CD4-positive, alpha-beta T cell (primary cell): ENCODE results near the gene TCN2. TPM values are rescaled to one million over a fixed set of nuclear protein-coding genes. Genes with fewer than 3 reads are reported as not detected.

ENCODE experiments used
- ATAC-seq: fragments of 200-7000 bp; cut with Tn5 transposase; one replicate; pipeline ENCODE4 v1.10.0; 2022; ENCODE audit warnings: mild to moderate bottlenecking; ENCODE audit not compliant: poor library complexity
- CTCF ChIA-PET: fragments of 350-600 bp; sonication (Branson Sonifier 250); formaldehyde crosslinking; loops from one replicate; lab custom pipeline; 2021; ENCODE audit warnings: antibody characterized with exemption, inconsistent platforms; lab: Charles Lee
- POLR2A ChIA-PET: fragments of 350-600 bp; sonication (Branson Sonifier 250); formaldehyde crosslinking; loops from one replicate; lab custom pipeline; 2021; ENCODE audit warnings: antibody characterized with exemption, inconsistent platforms; lab: Charles Lee
- DNase-seq, 14 experiments: peaks; one replicate each; pipeline ENCODE4 v3.0.0-alpha.2; 2013 to 2020; ENCODE audit warnings: mixed read lengths in 2 of 14
- H3K27ac ChIP-seq, 2 donors: one replicate each; pipeline versions ENCODE4 v1.5.1 to v1.7.0; 2013; ENCODE audit warnings: low read length in 2 of 2, low read depth in 1 of 2, mild to moderate bottlenecking in 1 of 2
- H3K27me3 ChIP-seq, 2 experiments: 1 replicate in 1 of 2; 2 replicates in 1 of 2; pipeline versions ENCODE4 v1.6.1 to v1.7.0; 2013; ENCODE audit warnings: low read length in 2 of 2, control low read depth in 1 of 2, mild to moderate bottlenecking in 1 of 2, moderate library complexity in 1 of 2; ENCODE audit not compliant: insufficient read depth in 2 of 2, control insufficient read depth in 1 of 2
- H3K36me3 ChIP-seq: one replicate; pipeline ENCODE4 v1.6.1; 2013; ENCODE audit warnings: low read length, control low read depth; ENCODE audit not compliant: insufficient read depth
- H3K4me1 ChIP-seq: one replicate; pipeline ENCODE4 v1.6.1; 2013; ENCODE audit warnings: low read length, control low read depth; ENCODE audit not compliant: insufficient read depth
- H3K4me3 ChIP-seq: one replicate; pipeline ENCODE4 v1.5.1; 2013; ENCODE audit warnings: mild to moderate bottlenecking, low read length, moderate library complexity
- H3K9me3 ChIP-seq, 2 experiments: 1 replicate in 1 of 2; 2 replicates in 1 of 2; pipeline versions ENCODE4 v1.6.1 to v1.7.0; 2013; ENCODE audit warnings: low read length in 2 of 2, mild to moderate bottlenecking in 2 of 2, control low read depth in 1 of 2, moderate library complexity in 1 of 2; ENCODE audit not compliant: control insufficient read depth in 1 of 2, insufficient read depth in 1 of 2
- H3K27ac Mint-ChIP-seq: one replicate; pipeline ENCODE4 v1.8.0; 2020; ENCODE audit warnings: mixed read lengths
- H3K27me3 Mint-ChIP-seq: one replicate; pipeline ENCODE4 v1.8.0; 2021; ENCODE audit warnings: mixed read lengths
- H3K36me3 Mint-ChIP-seq: one replicate; pipeline ENCODE4 v1.8.0; 2021; ENCODE audit warnings: low read depth, mixed read lengths
- H3K4me1 Mint-ChIP-seq: one replicate; pipeline ENCODE4 v1.8.0; 2021; ENCODE audit warnings: low read depth, mixed read lengths
- H3K4me3 Mint-ChIP-seq: one replicate; pipeline ENCODE4 v1.8.0; 2020; ENCODE audit warnings: mild to moderate bottlenecking, mixed read lengths
- H3K9me3 Mint-ChIP-seq: one replicate; pipeline ENCODE4 v1.8.0; 2020; ENCODE audit warnings: mixed read lengths
- intact Hi-C, 2 experiments: fragments of 100-400 bp; cut with DNase I in 1 of 2; cut with micrococcal nuclease in 1 of 2; formaldehyde crosslinking; loops; one replicate each; pipeline versions ENCODE4 v1.15.1 to v1.9.0; 2023 to 2025; cut with DNase I, micrococcal nuclease
- total RNA-seq, 174 experiments: library from RNA in 2 of 174; stranded (reverse) in 2 of 174; gene quantifications; one replicate each; pipeline ENCODE4 v1.2.3 and lab custom pipeline; 2021 to 2026
- TF ChIP-seq, protein P1 (sequence below): fragments of 200-600 bp; IDR thresholded peaks from one replicate; pipeline ENCODE4 v1.8.0; 2022; ENCODE audit warnings: antibody characterized with exemption, mild to moderate bottlenecking

The TCN2 gene
- total RNA-seq, 2 experiments from 2014 or later: 0.52 to 0.53 TPM

DNA sequence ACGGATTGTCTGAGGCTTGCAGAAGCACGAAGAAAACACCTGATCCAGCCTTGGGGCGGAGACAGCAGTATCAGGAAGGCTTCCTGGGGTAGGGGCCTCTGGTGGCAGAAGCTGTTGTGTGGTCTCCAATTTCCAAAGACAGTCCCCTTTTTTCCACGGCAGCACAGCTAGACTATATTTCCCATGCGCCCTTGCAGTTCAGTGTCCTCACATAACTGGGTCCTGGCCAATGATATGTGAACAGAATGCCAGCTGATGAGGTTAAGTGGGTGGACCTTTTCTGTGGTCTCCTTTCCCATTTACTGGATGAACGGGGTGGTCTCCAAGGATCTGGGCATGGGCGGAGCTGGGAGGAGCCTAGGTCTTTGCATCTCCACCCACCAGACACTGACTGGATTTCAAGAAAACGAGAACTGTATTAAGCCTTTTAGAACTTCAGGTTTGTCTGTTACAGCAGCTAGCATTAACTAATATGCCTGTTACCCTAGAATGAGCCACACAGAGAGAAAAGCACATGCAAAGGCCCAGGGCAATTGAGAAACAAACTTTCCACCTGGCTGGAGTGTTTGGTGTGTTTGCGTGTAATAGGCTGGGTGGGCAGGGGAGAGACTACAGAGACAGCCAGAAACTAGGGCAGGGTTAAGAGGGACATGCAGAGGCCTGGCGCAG lies 38.7 kb upstream of the TCN2 start:
- H3K27ac ChIP-seq: no peak overlapping the region
- H3K27me3 ChIP-seq: peaks cover 0 to 4% of the 10 kb centered on the region in 2 experiments
- H3K27me3 Mint-ChIP-seq: no peaks in the 10 kb centered on the region
- TF ChIP-seq, protein P1, sequence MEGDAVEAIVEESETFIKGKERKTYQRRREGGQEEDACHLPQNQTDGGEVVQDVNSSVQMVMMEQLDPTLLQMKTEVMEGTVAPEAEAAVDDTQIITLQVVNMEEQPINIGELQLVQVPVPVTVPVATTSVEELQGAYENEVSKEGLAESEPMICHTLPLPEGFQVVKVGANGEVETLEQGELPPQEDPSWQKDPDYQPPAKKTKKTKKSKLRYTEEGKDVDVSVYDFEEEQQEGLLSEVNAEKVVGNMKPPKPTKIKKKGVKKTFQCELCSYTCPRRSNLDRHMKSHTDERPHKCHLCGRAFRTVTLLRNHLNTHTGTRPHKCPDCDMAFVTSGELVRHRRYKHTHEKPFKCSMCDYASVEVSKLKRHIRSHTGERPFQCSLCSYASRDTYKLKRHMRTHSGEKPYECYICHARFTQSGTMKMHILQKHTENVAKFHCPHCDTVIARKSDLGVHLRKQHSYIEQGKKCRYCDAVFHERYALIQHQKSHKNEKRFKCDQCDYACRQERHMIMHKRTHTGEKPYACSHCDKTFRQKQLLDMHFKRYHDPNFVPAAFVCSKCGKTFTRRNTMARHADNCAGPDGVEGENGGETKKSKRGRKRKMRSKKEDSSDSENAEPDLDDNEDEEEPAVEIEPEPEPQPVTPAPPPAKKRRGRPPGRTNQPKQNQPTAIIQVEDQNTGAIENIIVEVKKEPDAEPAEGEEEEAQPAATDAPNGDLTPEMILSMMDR: no peak
- H3K4me3 Mint-ChIP-seq: no peak overlapping the region
- ATAC-seq (no peak), DNase-seq (no peak)
- H3K9me3 ChIP-seq: no peaks in the 10 kb centered on the region
- H3K9me3 Mint-ChIP-seq: no peaks in the 10 kb centered on the region
- intact Hi-C loops: no loop called here
- H3K36me3 ChIP-seq: no peaks in the 10 kb centered on the region
- no peak overlapping the region for H3K4me3 ChIP-seq
- POLR2A ChIA-PET: no interaction called here
- H3K36me3 Mint-ChIP-seq: no peaks in the 10 kb centered on the region
- no peaks in the 10 kb centered on the region for H3K4me1 ChIP-seq
- CTCF ChIA-PET: no interaction called here
- no peak overlapping the region for H3K27ac Mint-ChIP-seq
- peaks cover 3% of the 10 kb centered on the region for H3K4me1 Mint-ChIP-seq

DNA sequence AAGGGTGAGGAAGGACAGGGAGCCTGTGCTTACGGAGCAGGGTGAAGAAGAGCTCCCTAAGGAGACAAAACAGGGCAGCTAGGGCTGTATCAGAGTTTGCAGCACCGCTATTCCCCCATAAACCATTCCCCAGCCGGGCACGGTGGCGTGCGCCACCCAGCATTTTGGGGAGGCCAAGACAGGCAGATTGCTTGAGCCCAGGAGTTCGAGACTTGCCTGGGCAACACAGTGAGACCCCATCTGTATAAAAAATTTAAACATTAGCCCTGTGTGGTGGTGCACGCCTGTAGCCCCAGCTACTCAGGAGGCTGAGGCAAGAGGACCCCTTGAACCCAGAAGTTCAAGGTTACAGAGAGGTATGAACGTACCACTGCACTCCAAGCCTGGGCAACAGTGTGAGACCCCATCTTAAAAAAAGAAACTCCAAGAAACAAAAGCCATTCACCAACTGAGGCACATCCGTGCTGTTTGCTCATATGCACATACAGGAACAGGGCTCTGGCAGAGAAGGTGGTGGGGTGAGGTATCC lies 37.2 kb upstream of the TCN2 start:
- Mint-ChIP-seq H3K27me3 (no peaks in the 10 kb centered on the region), H3K4me3 (no peak overlapping the region), H3K36me3 (no peaks in the 10 kb centered on the region), H3K4me1 (peaks cover 3% of the 10 kb centered on the region), H3K27ac (no peak overlapping the region), H3K9me3 (no peaks in the 10 kb centered on the region)
- H3K4me1 ChIP-seq: peaks cover under 1% of the 10 kb centered on the region
- no peaks in the 10 kb centered on the region for H3K36me3 ChIP-seq
- H3K27me3 ChIP-seq: peaks cover 0 to 6% of the 10 kb centered on the region in 2 experiments
- TF ChIP-seq, protein P1: no peak
- POLR2A ChIA-PET: no interaction called here
- DNase-seq (no peak), ATAC-seq (no peak)
- H3K27ac ChIP-seq: no peak overlapping the region
- H3K9me3 ChIP-seq: no peaks in the 10 kb centered on the region
- intact Hi-C loops: no loop called here
- CTCF ChIA-PET: no interaction called here
- H3K4me3 ChIP-seq: no peak overlapping the region

DNA sequence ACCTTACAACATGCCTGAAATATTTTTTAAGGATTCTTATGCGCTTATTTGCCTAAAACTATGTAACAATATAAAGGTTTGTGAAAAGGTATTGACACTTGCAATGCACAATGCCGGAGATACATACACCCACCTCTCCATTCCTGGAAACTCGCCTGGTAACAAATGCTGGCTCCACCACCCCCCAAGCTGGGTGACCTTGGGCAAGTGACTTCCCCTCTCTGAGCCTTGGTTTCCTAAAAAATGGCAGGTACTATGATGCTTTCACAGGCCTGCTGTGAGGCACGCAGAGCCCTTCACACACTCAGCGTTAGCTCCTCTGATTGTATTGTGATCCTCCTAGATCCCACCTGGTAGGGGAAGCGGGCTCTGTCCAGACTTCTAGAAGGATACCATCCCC lies 34.8 kb upstream of the TCN2 start:
- intact Hi-C loops: no loop called here
- DNase-seq (no peak), ATAC-seq (no peak)
- Histone ChIP-seq H3K4me3 (no peak overlapping the region), H3K27me3 (peaks cover 0 to 4% of the 10 kb centered on the region in 2 experiments), H3K4me1 (peaks cover 10% of the 10 kb centered on the region), H3K36me3 (peaks cover 18% of the 10 kb centered on the region), H3K9me3 (no peaks in the 10 kb centered on the region), H3K27ac (no peak overlapping the region)
- CTCF ChIA-PET: no interaction called here
- Mint-ChIP-seq H3K27ac (no peak overlapping the region), H3K36me3 (peaks cover 18% of the 10 kb centered on the region), H3K4me1 (peaks cover 3% of the 10 kb centered on the region), H3K4me3 (no peak overlapping the region), H3K9me3 (no peaks in the 10 kb centered on the region), H3K27me3 (no peaks in the 10 kb centered on the region)
- POLR2A ChIA-PET: no interaction called here
- TF ChIP-seq, protein P1: no peak
